NCI-H748 (cell line): ENCODE results near the gene MSI2.

Experiments used
- DNase-seq: peaks from one replicate; lab custom pipeline; 2025; ENCODE audit not compliant: unreplicated experiment; lab: John Stamatoyannopoulos, UW

Gene MSI2

GRCh38 chr17:57516290-57517230, 260.2 kb downstream of the MSI2 start:
- DNase-seq, result no peak

- DNase-seq, result no peak
These were observed 260.9 kb downstream of the MSI2 start for GRCh38 chr17:57517273-57517631.

- DNase-seq, result no peak
These were observed 261.5 kb downstream of the MSI2 start for GRCh38 chr17:57517632-57518456.

- peak; percentile 66 for DNase-seq
These were observed 262.6 kb downstream of the MSI2 start for GRCh38 chr17:57518587-57519581.

DNA sequence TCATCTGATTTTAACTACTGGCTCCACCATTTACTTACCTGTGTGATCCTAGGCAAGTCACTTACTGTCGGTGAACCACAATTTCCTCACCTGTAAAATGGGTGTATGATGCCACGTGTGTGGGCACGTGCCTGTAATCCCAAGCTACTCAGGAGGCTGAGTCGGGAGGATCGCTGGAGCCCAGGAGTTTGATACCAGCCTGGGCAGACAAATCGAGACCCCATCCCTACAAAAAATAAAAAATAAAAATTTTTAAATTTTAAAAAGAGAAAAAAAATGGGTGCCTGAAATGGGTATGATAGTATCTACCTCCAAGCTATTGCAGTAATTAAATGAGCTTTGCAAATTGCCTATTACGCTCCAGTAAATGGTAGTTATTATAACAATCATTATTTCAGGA, 263.5 kb downstream of the MSI2 start:
- DNase-seq, result no peak

DNA sequence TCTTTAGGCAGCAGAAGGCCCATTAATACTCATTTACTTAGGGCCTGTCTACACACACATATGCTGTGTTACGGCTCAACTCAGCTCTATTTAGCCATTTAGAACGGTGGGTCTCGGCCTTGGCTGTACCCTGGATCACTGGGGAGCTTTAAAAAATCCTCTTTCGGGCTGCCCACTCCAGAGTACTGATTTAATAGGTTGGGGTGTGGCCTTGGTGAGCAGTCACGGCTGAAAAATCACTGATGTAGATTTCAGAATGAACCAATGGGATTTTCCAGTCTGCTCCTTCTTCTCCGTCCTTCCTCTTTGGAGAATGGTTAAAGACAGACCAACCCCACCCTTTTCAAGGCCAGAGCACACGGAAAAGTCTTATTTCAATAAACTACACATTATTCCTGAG, 265.3 kb downstream of the MSI2 start:
- DNase-seq, result no peak

DNA sequence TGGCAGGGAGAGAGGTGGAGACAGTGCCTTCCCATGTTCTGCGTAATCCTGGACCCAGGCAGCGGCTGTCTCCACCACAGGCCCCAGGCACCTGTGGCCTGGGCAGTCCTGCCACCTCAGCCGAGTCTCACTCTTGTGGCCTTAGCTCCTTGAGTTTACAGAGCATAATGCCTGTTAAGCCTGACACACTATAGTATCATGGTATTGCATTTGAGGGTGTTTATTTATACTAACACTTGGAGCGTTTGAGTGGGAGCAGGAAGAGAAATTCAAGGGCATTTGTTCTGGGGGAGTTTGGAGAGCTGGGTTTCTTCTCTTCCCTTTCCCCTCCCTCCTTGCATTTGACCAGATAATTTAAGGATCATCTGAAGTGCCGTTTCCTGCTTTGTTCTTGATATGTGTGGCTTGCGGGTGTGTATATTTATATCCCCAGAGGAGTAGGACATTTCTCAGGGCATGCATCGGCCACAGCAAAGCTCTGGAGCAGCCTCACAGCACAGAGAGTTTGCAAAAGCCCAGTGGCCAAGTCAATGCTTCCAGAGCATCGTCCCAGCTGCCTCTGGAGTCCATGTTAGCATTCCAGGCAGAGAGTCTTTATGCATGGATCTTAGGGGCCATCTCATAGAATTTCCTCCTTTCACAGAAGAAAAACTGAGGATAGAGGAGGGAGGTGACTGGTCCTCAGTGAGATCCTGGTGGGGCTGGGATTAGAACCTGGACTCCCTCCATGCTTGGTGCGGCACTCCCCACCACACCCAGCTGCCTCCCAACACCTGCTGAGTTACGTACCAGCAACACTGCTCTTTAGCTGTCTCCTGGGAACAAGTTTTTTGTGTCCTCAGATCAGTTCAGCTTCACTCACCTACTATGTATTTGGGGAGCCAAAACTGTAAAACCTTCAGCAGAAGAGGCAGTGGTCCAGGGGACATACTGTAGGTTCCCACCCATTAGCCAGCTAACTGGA, 266.0 kb downstream of the MSI2 start:
- no peak for DNase-seq

DNA sequence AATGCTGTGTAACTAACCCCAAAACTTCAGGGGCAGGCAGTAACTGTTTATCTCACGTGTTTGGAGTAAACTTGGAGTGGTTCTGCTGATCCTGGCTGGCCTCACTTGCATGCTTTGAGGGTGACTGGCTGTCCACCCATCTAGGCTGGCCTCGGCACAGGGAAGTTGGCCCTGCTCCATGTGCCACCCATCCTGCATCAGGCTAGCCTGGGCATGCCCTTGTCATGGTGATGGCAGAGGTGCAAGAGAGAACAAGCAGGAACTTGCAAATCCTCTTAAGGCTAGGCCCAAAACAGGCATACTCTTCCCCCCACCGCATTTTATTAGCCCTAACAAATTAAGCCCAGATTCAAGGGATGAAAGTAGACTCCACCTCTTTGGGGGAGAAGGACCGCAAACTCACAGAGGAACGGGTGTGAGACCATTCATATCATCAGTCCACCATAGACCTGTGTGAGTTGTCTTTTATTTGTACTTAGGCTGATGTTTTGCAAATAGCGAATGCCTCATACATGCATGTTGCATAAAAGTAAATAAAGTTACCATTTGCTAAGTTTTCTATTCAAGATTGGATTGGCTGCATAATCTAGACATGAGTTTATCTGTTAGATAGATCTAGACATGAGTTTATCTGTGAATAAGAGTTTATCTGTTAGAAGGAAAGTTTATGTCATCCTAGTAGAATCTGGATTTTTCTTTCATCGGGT, 267.8 kb downstream of the MSI2 start:
- DNase-seq, result peak; percentile 73

- DNase-seq, result no peak
These were observed 268.7 kb downstream of the MSI2 start for GRCh38 chr17:57524839-57525568.

GRCh38 chr17:57527221-57528057, 271.1 kb downstream of the MSI2 start:
- DNase-seq, result no peak

GRCh38 chr17:57528058-57528451, 271.7 kb downstream of the MSI2 start:
- peak; percentile 71 for DNase-seq

- no peak for DNase-seq
These were observed 273.7 kb downstream of the MSI2 start for GRCh38 chr17:57530026-57530425.

DNA sequence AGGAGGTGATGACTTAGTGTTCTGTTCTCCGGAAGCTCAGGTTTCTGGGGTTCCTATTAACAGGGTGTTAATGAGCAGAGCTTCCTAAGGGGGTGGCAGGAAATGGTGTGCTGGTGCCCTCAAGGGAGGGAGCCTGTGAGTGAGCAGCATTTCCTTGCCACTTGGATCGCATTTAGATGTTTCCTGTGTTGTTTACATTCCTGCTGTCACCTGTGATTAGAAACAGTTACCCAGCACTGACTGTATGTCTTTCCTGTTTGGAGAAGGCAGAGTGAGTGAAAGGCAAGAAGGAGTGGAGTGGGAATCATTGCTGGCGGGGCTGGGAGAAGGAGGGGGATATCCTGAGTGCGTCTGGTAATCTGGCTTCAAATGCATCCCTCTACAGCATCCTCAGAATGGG, 274.2 kb downstream of the MSI2 start:
- DNase-seq, result peak; percentile 56

GRCh38 chr17:57531078-57531477, 274.8 kb downstream of the MSI2 start:
- DNase-seq, result no peak

- no peak for DNase-seq
These were observed 275.6 kb downstream of the MSI2 start for GRCh38 chr17:57531648-57532504.

- DNase-seq, result no peak
These were observed 276.2 kb downstream of the MSI2 start for GRCh38 chr17:57532556-57532955.

- DNase-seq, result no peak
These were observed 276.6 kb downstream of the MSI2 start for GRCh38 chr17:57532966-57533365.
